Gastrocnemius medialis (tissue), 4 donors: Measurements from ENCODE around the gene UPF2.

Experiments
- POLR2A ChIP-seq, 2 donors: fragments of 450-650 bp; IDR thresholded peaks; one replicate each; pipeline ENCODE4 v1.6.1; 2017; ENCODE audit warnings: antibody characterized with exemption in 2 of 2, mild to moderate bottlenecking in 2 of 2, moderate library complexity in 2 of 2
- TF ChIP-seq, protein P1 (sequence below), 5 experiments: fragments of 450-650 bp in 3 of 5; fragments of 200-600 bp in 2 of 5; sonication (generic) in 2 of 5; IDR thresholded peaks in 4 of 5; conservative IDR thresholded peaks in 1 of 5; 1 replicate in 4 of 5; 2 replicates in 1 of 5; pipeline ENCODE4 v1.5.1; 2016 to 2019; ENCODE audit warnings: antibody characterized with exemption in 5 of 5, mild to moderate bottlenecking in 3 of 5, moderate library complexity in 3 of 5

DNA sequence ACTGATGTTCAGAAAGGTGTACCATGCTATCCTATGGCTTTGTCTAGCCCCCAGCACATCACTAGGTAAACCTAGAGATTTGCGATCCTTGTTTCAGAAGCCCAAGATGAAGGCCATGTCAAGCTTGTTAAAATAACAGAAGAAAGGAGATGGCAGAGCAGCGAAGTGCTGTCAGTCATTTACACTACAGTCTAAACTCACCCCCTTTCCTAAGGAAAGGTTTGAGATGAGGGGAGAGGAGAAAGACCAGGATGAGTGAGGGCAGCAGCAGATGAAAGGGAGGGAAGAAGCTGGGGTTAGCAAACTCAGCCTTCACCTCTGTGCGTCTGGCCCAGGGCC lies 144.6 kb downstream of the UPF2 start:
- TF ChIP-seq, protein P1, sequence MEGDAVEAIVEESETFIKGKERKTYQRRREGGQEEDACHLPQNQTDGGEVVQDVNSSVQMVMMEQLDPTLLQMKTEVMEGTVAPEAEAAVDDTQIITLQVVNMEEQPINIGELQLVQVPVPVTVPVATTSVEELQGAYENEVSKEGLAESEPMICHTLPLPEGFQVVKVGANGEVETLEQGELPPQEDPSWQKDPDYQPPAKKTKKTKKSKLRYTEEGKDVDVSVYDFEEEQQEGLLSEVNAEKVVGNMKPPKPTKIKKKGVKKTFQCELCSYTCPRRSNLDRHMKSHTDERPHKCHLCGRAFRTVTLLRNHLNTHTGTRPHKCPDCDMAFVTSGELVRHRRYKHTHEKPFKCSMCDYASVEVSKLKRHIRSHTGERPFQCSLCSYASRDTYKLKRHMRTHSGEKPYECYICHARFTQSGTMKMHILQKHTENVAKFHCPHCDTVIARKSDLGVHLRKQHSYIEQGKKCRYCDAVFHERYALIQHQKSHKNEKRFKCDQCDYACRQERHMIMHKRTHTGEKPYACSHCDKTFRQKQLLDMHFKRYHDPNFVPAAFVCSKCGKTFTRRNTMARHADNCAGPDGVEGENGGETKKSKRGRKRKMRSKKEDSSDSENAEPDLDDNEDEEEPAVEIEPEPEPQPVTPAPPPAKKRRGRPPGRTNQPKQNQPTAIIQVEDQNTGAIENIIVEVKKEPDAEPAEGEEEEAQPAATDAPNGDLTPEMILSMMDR (IDR thresholded peaks at IDR 0.05 in 4 of 5, conservative IDR thresholded peaks at IDR 0.05 in 1 of 5), result no peak
- no peak for TF ChIP-seq POLR2A (IDR thresholded peaks at IDR 0.05)
